Middle frontal gyrus (tissue), 1 donor: ENCODE results near the gene SLC29A2.
"Not testable (repeated sequence)": the region's sequence is repeated elsewhere in the genome, so short reads cannot be mapped to it uniquely, and the experiment has no call there.

Source experiments
- DNase-seq: peaks from one replicate; pipeline ENCODE4 v3.0.0-alpha.2; 2015; ENCODE audit warnings: low spot score; ENCODE audit errors: extremely low spot score

SLC29A2 gene

GRCh38 chr11:66334605-66335442, 36.7 kb downstream of the SLC29A2 start:
- DNase-seq: no peak

GRCh38 chr11:66333896-66334604, 37.5 kb downstream of the SLC29A2 start:
- DNase-seq: no peak

GRCh38 chr11:66333220-66333877, 38.2 kb downstream of the SLC29A2 start:
- no peak for DNase-seq

- no peak for DNase-seq
Measured at GRCh38 chr11:66332371-66333219, 39.0 kb downstream of the SLC29A2 start.

- no peak for DNase-seq
Measured at GRCh38 chr11:66331542-66332370, 39.8 kb downstream of the SLC29A2 start.

DNA sequence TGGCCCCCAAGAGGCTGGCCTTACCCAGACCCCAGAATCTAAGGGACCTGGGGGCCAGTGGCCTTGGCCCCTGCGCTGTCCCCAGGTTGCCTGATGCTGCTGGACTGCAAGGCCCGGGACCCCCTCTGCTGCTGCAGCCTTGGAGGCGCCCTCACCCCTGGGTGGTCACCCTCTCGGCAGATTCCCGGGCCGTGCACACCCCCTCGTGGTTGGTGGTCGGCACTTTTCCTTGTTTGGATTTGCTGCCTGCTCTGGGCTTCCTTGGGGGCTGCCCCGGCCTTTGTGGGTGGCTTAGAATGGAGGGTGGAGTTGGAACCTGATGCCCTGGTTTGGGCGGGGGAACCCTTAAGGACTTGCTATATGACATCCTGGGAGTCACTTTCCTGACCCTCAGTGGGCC, 40.6 kb downstream of the SLC29A2 start:
- no peak for DNase-seq

- no peak for DNase-seq
Measured at GRCh38 chr11:66329165-66329673, 42.3 kb downstream of the SLC29A2 start.

- peak; percentile 46 for DNase-seq
Measured at GRCh38 chr11:66328302-66329144, 43.0 kb downstream of the SLC29A2 start.

- no peak for DNase-seq
Measured at GRCh38 chr11:66328031-66328301, 43.6 kb downstream of the SLC29A2 start.

DNA sequence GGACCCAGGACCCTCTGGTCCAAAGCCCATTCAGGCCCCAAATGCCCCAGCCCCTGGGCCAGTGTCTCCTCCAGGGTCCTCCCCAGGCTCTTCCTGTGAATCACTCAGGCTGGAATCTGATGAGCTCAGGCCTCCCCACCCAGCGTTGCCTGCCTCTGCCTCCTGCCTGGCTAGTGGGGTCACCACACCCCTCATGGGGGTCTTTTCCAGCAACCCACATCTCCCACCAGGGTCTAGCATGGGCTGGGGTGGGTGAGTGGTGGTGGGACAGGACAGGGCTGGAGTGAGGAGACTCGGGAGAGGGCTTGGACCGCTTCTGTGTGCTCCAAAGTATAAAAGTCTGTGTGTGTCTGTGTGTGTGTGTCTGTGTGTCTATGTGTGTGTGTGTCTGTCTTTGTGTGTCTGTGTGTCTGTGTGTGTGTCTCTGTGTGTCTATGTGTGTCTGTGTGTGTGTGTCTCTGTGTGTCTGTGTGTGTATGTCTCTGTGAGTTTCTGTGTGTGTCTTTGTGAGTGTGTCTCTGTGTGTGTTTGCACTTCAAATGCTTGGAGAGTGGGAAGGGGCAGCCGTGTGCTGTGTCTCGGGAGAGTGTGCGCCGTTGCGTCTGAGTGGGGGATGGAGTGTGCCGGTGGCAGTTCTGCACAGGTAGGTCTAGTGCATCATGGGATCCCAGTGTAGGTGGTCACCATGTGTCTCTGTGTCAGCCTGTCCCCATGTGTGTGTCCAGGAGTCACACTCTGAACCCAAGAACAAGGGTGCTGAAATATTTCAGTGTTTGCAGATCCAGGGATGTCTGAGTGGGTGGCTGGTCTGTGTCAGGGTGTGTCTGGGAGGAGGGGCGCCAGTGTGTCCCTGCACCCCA, 44.2 kb downstream of the SLC29A2 start:
- DNase-seq: no peak

DNA sequence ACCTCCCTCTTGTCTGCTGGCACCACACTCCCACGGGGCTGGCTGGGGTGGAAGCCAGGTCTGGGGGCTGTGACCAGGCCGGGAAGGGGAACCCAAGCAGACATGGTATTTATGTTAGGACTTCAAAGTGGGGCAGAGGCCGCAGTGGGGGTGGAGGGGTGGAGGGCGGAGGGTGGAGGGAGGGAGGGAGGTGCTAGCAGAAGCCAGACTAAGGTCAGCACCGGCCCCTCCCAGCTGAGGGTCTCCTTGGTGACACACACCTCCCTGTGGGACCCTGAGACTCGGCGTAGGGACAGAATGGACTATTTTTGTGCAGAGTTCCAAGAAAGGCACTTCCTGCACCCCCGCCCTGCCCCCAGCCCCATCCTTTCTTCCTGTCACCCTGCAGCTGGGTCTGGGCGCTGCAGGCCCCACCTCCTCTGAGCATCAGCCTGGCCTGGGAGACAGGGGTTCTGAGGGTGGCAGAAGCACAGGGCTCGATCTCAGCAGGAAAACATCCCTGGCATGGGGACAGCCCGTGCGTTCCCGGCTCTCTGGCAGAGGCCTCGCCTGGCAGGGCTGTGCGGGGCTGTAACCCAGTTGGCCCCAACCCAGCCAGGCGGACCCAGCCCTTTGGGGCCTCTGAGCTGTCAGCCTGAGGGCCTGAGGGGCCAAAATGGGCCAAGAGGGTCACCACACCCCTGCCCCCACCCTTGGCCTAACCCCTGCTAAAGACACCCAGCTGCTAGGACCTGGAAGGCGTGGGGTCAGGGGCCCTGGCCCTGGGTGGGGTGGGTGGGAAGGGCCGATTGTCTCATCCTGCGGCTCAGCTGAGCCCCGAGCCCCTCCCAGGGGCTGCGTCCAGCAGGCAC, 45.1 kb downstream of the SLC29A2 start:
- no peak for DNase-seq

- DNase-seq: no peak
Measured at GRCh38 chr11:66325263-66325671, 46.3 kb downstream of the SLC29A2 start.

- no peak for DNase-seq
Measured at GRCh38 chr11:66324664-66325063, 46.9 kb downstream of the SLC29A2 start.

DNA sequence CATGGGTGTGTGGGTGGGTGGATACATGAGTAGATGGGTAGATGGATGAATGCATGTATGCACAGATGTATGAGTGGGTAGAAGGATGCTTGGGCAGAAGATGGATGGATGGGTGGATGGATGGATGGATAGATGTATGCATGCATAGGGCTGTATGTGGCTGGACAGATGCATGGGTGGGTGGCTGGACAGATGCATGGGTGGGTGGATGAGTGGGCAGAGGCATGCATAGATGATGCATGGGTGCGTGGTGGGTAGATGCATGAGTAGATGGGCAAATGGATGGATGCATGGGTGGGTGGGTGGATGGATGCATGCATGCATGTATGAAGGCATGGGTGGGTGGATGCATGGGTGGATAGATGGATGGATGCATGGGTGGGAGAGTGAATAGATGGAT, 47.9 kb downstream of the SLC29A2 start:
- DNase-seq: no peak

DNA sequence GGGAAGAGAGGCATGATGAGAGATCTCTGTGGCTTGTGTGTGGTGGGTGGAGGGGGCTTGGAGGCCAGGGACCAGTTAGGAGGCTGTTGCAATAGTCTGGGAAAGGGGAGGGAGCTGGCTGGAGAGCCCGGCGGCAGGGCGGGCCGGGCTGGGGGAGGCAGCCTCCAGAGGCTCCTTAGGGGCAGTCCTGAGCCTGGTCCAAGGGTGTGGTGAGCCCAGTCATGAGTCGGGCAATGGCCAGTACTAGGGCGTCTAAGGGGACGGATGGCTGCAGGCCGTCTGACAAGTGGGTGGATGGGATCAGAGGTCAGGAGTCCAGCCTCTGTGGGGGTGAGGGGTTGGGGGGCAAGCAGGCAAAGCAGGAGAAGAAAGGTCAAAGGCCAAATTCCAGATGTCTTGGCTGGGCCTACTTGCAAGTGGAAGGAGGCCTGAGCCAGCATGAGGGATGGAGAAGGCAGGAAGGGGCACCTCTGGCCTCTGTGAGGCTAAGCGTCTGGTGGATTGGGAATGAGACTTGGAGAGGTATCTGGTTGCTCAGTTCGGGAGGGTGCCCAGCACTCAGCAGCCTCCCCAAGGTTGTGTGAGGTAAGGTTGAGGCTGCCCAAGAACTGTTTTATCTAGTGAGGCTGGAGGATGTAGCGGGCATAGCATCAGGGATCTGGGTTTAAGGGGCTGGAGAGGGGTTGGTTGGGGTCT, 48.7 kb downstream of the SLC29A2 start:
- no peak for DNase-seq

DNA sequence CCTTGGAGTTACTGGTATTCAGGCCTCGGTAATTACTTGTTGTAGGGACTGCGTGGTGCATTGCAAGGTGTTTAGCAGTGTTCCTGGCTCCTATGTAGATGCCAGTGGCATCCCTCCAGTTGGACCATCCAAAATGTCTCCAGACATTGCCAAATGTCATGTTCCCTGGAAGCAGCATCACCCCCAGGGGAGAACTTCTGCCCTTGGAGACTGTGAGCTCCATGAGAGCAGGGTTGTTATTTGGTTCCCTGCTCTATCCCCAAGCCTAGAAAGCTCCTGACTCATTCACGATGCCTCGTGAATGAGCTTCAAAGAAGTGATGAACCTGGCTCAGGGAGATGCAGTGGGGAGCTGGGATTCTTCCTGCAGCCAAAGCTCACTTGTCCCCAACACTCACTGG, 50.0 kb downstream of the SLC29A2 start:
- DNase-seq: no peak

- DNase-seq: not testable (repeated sequence)
Measured at GRCh38 chr11:66320748-66321147, 50.8 kb downstream of the SLC29A2 start.
